Heart left ventricle (tissue), 13 donors: ENCODE measurements around the gene CNKSR3.

ENCODE experiments used
- POLR2A ChIP-seq, 2 donors: fragments of 450-650 bp; IDR thresholded peaks; one replicate each; pipeline ENCODE4 v1.6.1; 2017; ENCODE audit warnings: antibody characterized with exemption in 2 of 2, mild to moderate bottlenecking in 2 of 2, moderate library complexity in 2 of 2
- TF ChIP-seq, protein P1 (sequence below), 12 donors: fragments of 200-600 bp; sonication (generic) in 4 of 12; IDR thresholded peaks; one replicate each; pipeline versions ENCODE4 v1.5.0 to v1.8.0; 2018 to 2022; ENCODE audit warnings: antibody characterized with exemption in 12 of 12, mild to moderate bottlenecking in 5 of 12
- donor health status: ischemic (EF 13 %, LVEDD 7.1; RV severe dilation, severe dysfunction).
- donor health status: DM: no; HTN: yes; CAD: no.
- donor health status: DM: no; HTN: no; CAD: no.
- donor health status: ischemic (EF 25% LVEDD 6.9; RV normal size, moderate dysfunction).
- donor health status: ischemic (EF 25% LVEDD 5.7; RV mildly dilated, moderate dysfunction).
- donor health status: ischemic (EF 35%, LVEDD 5.7; RV mildly dilated, moderate dysfunction).
- donor health status: nonischemic (EF 11% LVEDD 7.7; RV severe dilation, severe dysfunction).
- donor health status: DM: yes; HTN: yes; CAD: no.
- donor health status: PGD.
- donor health status: ischemic (EF 29% LVEDD 5.4; RV normal size, mild dysfunction).
- donor health status: nonischemic (EF 23%, LVEDD 6.1; RV moderate dilation, normal function).

GRCh38 chr6:154429711-154430110 is 80.8 kb downstream of the CNKSR3 start:
- TF ChIP-seq POLR2A (IDR thresholded peaks at IDR 0.05): no peak
- TF ChIP-seq, protein P1, sequence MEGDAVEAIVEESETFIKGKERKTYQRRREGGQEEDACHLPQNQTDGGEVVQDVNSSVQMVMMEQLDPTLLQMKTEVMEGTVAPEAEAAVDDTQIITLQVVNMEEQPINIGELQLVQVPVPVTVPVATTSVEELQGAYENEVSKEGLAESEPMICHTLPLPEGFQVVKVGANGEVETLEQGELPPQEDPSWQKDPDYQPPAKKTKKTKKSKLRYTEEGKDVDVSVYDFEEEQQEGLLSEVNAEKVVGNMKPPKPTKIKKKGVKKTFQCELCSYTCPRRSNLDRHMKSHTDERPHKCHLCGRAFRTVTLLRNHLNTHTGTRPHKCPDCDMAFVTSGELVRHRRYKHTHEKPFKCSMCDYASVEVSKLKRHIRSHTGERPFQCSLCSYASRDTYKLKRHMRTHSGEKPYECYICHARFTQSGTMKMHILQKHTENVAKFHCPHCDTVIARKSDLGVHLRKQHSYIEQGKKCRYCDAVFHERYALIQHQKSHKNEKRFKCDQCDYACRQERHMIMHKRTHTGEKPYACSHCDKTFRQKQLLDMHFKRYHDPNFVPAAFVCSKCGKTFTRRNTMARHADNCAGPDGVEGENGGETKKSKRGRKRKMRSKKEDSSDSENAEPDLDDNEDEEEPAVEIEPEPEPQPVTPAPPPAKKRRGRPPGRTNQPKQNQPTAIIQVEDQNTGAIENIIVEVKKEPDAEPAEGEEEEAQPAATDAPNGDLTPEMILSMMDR (IDR thresholded peaks at IDR 0.05): no peak
